IPS-15b (cell line): ENCODE results near the gene TPRG1L.
A peak's percentile ranks its signal among the peaks of the same experiment; 100 is the strongest.

ENCODE experiments used
- H3K27me3 ChIP-seq: one replicate; pipeline ENCODE4 v1.6.1; 2013; ENCODE audit warnings: low read length; ENCODE audit not compliant: control insufficient read depth, insufficient read depth
- H3K36me3 ChIP-seq: one replicate; pipeline ENCODE4 v1.6.1; 2013; ENCODE audit warnings: low read length; ENCODE audit not compliant: control insufficient read depth, insufficient read depth
- H3K4me1 ChIP-seq: one replicate; pipeline ENCODE4 v1.6.1; 2013; ENCODE audit warnings: mild to moderate bottlenecking, low read length; ENCODE audit not compliant: control insufficient read depth, insufficient read depth
- H3K4me3 ChIP-seq: one replicate; pipeline ENCODE4 v1.5.1; 2013; ENCODE audit warnings: low read depth, low read length
- H3K9ac ChIP-seq: one replicate; pipeline ENCODE4 v1.6.1; 2013; ENCODE audit warnings: low read depth, mild to moderate bottlenecking, low read length
- H3K9me3 ChIP-seq: one replicate; pipeline ENCODE4 v1.6.1; 2013; ENCODE audit warnings: mild to moderate bottlenecking, low read length; ENCODE audit not compliant: control insufficient read depth, insufficient read depth

The TPRG1L gene

DNA sequence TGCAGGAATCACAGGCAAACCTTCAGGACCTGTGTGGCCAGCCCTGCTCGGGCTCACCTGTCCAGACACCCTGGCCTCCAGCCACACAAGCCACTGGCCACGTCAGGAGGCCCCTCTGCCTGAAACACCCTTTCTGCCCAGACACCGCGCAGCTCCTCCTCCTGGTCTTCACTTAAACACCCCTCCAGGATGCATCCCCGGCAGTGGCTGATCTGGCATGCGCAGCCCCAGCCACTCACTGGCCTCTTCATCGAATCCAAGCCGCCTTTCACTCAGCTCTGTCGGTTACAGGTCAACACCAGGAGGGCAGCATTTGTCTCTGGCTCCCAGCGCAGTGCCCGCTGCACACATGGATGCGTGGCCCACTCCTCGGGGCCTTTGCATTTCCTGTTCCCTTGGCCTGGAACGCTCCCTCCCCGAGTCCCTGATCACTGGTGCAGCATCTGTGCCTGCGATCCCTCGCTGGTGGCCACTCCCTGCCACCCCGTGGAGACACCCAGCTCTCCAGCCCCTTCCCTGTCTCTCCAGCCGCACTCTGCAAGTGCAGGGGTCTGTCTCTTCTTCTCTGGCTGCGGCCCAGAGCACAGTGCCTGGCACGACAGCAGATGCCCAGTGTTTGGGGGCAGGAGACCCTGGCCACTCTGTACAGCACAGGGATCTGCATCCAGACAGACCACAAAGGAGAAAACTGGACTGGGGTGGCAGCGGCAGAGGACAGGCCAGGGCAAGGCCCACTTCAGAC is 9.4 kb downstream of the TPRG1L start:
- Histone ChIP-seq H3K4me1 (peaks cover 4% of the 10 kb centered on the region), H3K36me3 (peaks cover 42% of the 10 kb centered on the region), H3K4me3 (no peak overlapping the region), H3K9me3 (no peaks in the 10 kb centered on the region), H3K27me3 (no peaks in the 10 kb centered on the region), H3K9ac (no peak overlapping the region)

DNA sequence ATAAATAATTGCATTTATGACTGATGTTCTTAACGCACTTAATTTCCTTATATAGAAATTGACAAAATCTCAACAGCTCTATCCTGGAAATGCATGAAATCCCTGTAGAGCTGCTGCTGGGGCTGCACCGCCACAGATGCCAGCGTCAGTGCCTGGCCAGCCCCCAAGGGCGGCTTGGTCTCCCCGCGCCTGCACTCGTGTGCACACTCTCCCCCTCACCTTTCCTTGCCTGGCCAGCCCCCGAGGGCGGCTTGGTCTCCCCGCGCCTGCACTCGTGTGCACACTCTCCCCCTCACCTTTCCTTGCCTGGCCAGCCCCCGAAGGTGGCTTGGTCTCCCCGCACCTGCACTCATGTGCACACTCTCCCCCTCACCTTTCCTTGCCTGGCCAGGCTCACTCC is 11.3 kb downstream of the TPRG1L start:
- Histone ChIP-seq H3K4me3 (no peak overlapping the region), H3K9ac (no peak overlapping the region), H3K36me3 (peaks cover 33% of the 10 kb centered on the region), H3K4me1 (peaks cover 4% of the 10 kb centered on the region), H3K27me3 (no peaks in the 10 kb centered on the region), H3K9me3 (no peaks in the 10 kb centered on the region)

DNA sequence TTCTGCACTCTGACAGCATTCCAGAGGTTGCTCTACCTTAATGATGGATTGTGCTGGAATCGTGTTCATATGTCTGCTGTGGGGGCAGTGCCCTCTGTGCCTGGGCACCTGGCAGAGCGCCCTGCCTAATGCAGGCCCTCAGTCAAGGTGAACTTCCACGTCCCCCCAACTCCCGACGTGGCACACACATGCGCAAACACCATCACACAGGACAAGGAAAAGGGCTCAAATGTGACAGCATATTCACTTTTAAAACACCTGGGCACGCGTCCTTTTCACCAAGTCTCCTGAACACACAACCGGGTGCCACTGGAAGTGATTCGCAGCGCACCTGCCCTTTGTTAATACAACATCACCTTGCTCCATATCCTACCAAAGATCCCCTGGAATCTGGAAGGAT is 11.7 kb downstream of the TPRG1L start:
- Histone ChIP-seq H3K36me3 (peaks cover 30% of the 10 kb centered on the region), H3K4me1 (peaks cover 4% of the 10 kb centered on the region), H3K27me3 (no peaks in the 10 kb centered on the region), H3K9ac (no peak overlapping the region), H3K9me3 (no peaks in the 10 kb centered on the region), H3K4me3 (no peak overlapping the region)

DNA sequence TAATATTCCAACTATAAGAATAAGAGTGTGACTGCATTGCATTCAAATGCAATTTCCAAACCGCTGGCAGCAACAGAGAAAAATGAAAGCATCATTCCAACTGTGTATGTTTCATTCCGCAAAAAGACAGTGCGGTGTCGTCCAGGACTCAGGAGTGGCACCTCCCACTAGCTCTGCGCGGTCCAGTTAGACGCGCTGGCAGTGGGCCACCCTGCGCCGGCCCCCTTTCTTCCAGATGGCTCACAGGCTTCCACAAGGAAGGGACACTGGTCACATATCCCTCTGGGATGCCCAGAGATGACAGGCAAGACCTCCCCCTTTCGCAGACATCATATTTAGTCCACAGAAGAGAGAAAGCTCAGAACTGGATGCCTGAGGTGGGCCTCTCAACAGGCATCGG is 13.2 kb downstream of the TPRG1L start:
- Histone ChIP-seq H3K9me3 (no peaks in the 10 kb centered on the region), H3K9ac (no peak overlapping the region), H3K4me1 (no peaks in the 10 kb centered on the region), H3K4me3 (no peak overlapping the region), H3K27me3 (no peaks in the 10 kb centered on the region), H3K36me3 (peaks cover 29% of the 10 kb centered on the region)

DNA sequence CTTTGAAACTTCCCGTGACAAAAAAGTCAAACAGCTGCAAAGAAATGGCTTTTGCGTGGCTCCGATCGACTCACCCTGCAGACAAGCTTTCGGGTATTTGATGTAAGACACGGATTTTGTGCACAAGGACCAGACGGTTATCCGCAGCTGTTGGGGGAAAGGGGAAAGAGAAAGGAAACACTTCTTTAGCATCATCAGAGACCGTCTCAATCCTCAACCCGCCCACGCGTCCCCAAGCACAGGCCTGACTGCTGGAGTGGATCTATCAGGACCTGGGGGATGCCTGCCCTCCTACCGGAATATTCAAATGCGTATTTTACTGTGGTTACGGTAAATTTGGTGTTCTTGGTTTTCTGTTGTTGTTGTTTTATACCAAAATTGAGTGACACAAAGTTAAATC is 13.9 kb downstream of the TPRG1L start:
- Histone ChIP-seq H3K4me1 (no peaks in the 10 kb centered on the region), H3K36me3 (peaks cover 25% of the 10 kb centered on the region), H3K9ac (no peak overlapping the region), H3K27me3 (no peaks in the 10 kb centered on the region), H3K4me3 (no peak overlapping the region), H3K9me3 (no peaks in the 10 kb centered on the region)

DNA sequence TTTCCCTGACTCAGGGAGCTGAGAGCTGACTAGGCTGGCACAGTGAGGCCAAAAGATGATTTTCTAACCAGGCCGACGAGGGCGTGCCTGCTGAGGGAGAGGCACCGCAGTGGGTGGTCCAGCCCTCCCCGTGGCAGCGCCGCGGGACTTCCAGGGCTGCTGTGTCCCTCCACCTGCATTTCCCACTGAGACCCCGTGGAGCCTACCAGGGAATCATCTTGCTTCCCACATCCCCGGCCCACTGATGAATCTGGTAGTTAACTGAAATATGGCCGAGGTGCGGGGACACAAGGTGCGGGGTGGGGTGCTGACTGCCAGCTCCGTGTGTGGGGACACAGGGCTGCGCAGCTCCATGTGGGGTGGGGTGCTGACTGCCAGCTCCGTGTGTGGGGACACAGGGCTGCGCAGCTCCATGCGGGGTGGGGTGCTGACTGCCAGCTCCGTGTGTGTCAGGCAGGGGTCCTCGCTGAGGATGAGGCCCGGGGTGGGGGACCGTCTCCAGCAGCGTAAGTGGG is 14.6 kb downstream of the TPRG1L start:
- Histone ChIP-seq H3K4me1 (no peaks in the 10 kb centered on the region), H3K4me3 (no peak overlapping the region), H3K27me3 (no peaks in the 10 kb centered on the region), H3K9ac (no peak overlapping the region), H3K36me3 (peaks cover 19% of the 10 kb centered on the region), H3K9me3 (no peaks in the 10 kb centered on the region)

DNA sequence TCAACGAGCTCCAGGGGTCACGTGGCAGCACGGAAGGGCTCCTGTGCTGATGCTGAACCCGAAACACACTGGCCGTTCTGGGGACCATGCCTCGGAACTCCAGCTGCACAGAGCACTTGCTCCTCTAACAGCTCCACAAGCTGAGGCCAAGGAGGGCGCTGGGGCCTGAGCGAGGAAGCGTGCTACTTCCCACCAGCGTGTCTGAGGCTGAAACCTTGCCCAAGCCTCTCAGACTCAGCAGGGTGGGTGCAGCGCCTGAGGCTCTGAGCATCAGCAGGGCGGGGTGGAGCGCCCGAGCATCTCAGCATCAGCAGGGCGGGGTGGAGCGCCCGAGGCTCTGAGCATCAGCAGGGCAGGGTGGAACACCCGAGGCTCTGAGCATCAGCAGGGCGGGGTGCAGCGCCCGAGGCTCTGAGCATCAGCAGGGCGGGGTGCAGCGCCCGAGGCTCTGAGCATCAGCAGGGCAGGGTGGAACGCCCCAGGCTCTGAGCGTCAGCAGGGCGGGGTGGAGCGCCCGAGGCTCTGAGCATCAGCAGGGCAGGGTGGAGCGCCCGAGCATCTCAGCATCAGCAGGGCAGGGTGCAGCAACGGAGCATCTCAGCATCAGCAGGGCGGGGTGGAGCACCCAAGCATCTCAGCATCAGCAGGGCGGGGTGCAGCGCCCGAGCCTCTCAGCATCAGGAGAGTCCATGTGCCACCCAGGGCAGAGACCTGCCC is 15.5 kb downstream of the TPRG1L start:
- Histone ChIP-seq H3K4me3 (no peak overlapping the region), H3K36me3 (peaks cover 14% of the 10 kb centered on the region)

DNA sequence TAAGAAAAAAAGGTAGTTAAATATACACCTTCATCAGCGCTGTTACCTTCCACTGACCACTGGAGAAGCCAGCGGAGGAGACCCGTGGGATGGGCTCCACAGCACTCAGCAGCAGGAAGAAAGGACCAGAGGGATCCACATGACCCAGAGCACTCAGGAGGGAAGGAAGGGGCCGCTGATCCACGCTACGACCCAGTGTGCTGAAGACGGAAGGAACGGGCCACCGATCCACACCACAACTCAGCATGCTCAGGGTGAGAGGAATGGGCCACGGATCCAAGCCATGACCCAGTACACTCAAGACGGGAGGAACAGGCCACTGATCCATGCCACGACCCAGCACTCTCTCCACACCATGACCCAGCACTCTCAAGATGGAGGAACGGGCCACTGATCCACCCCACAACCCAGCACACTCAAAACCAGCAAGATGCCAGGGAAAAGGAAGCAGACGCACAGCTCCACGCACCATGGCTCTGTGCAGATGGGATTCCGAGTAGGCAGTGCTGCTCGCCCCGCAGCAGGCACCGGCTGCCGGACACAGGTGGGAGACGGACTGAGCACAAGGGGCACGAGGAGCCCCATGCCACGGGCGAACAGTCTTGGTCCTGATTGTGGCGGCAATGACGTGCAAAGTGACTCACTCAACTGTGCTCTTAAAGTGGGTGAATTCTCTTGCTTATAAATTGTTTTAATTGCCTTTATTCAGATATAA is 16.4 kb downstream of the TPRG1L start:
- Histone ChIP-seq H3K4me1 (no peaks in the 10 kb centered on the region), H3K9ac (no peak overlapping the region), H3K4me3 (no peak overlapping the region), H3K27me3 (no peaks in the 10 kb centered on the region), H3K36me3 (peaks cover 13% of the 10 kb centered on the region), H3K9me3 (no peaks in the 10 kb centered on the region)

More for the DNA sequence above, 15.5 kb downstream of the TPRG1L start:
- Histone ChIP-seq H3K4me1 (no peaks in the 10 kb centered on the region), H3K27me3 (no peaks in the 10 kb centered on the region), H3K9ac (no peak overlapping the region), H3K9me3 (no peaks in the 10 kb centered on the region)

DNA sequence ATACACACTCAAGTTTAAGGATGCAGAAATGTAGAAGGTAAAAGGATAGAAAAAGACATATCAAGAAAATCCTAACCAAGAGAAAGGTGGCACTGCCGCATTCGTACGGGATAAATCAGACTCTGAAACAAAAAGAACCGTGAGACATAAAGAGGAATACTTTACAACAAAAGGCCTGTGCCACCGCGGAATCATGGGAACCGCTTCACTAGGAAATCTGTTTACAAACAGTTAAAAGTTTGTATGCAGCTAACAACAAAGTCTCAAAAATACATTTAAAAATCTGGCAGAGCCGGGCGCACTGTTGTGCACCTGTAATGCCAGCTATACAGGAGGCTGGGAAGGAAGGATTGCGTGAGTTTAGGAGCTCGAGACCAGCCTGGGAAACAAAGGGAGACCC is 17.0 kb downstream of the TPRG1L start:
- Histone ChIP-seq H3K4me3 (no peak overlapping the region), H3K9me3 (no peaks in the 10 kb centered on the region), H3K9ac (no peak overlapping the region), H3K4me1 (no peaks in the 10 kb centered on the region), H3K27me3 (no peaks in the 10 kb centered on the region), H3K36me3 (peaks cover 8% of the 10 kb centered on the region)

DNA sequence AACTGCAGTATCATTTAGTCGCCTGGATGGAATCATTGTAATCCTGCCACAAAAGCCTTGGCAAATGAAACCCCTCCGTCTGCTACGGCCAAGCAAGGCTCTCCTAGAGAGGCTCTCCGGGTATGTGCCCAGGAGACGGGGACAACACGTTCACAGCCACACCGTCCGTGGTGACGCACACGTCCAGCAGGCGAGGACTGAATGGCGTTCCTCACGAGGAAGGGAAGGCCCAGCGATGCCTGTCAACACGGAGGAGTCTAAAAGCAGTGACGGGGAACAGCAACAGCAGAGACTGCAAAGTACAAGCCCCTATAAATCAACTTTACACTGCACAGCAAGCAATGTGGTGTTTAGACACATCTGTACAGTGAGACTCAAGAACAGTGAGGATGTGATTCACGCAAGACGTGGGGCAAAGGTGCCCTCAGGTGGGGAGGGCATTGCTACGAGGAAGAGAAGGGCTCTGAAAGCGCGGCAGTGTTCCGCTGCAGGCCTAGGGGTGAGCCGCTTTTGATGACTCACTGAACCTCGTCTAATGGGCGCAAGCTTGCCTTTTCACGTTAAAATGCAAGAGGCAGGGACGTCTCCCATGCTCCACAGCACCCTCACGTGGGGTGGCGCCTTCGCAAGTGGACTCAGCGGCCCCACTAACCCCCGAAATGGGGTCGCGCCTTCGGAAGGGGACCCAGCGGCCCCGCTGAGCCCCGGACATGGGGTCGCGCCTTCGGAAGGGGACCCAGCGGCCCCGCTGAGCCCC is 18.3 kb downstream of the TPRG1L start:
- Histone ChIP-seq H3K4me1 (no peaks in the 10 kb centered on the region), H3K4me3 (no peak overlapping the region), H3K36me3 (peaks cover 6% of the 10 kb centered on the region), H3K9ac (peak overlapping the region; percentile 24), H3K27me3 (no peaks in the 10 kb centered on the region), H3K9me3 (no peaks in the 10 kb centered on the region)

DNA sequence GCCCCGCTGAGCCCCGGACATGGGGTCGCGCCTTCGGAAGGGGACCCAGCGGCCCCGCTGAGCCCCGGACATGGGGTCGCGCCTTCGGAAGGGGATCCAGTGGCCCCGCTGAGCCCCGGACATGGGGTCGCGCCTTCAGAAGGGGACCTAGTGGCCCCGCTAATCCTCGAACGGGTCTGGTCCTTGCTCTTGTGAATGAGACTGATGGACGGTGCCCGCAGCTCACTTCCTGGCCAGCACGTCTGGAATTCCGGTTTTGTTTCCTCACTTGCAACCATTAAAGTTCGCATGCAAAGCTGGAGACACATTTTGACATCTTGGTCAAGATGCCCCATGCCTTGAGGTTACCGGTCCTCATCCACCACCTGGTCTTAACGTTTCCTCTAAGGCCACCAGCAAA is 19.5 kb downstream of the TPRG1L start:
- Histone ChIP-seq H3K9me3 (no peaks in the 10 kb centered on the region), H3K4me3 (no peak overlapping the region), H3K27me3 (peaks cover 2% of the 10 kb centered on the region), H3K4me1 (peaks cover 4% of the 10 kb centered on the region), H3K9ac (no peak overlapping the region), H3K36me3 (peaks cover 2% of the 10 kb centered on the region)
